LNCaP clone FGC (cell line): ENCODE results near the gene SAYSD1.

Source experiments
- DNase-seq: peaks from one replicate; pipeline ENCODE4 v3.0.0-alpha.2; 2011; ENCODE audit warnings: low read depth
- H3K4me3 ChIP-seq: 2 replicates; pipeline ENCODE4 v1.5.1; 2011; ENCODE audit warnings: mild to moderate bottlenecking, low read depth, low read length, control low read depth
- CTCF ChIP-seq: IDR thresholded peaks from 2 replicates; pipeline ENCODE4 v1.5.1; 2012; ENCODE audit warnings: mild to moderate bottlenecking; ENCODE audit not compliant: control insufficient read depth, insufficient read depth; ENCODE audit errors: extremely low read depth

SAYSD1 gene

GRCh38 chr6:39062014-39062740 is 52.8 kb downstream of the SAYSD1 start:
- TF ChIP-seq CTCF, result no peak
- no peak overlapping the region for H3K4me3 ChIP-seq
- DNase-seq, result no peak

GRCh38 chr6:39061588-39061987 is 53.4 kb downstream of the SAYSD1 start:
- TF ChIP-seq CTCF, result no peak
- no peak for DNase-seq
- no peak overlapping the region for H3K4me3 ChIP-seq

GRCh38 chr6:39061182-39061581 is 53.8 kb downstream of the SAYSD1 start:
- peak; percentile 34 for DNase-seq
- no peak overlapping the region for H3K4me3 ChIP-seq
- no peak for TF ChIP-seq CTCF

- no peak for DNase-seq
- no peak for TF ChIP-seq CTCF
- H3K4me3 ChIP-seq, result no peak overlapping the region
These were observed 54.4 kb downstream of the SAYSD1 start for GRCh38 chr6:39060467-39061160.

GRCh38 chr6:39059496-39060310 is 55.3 kb downstream of the SAYSD1 start:
- no peak for TF ChIP-seq CTCF
- H3K4me3 ChIP-seq, result no peak overlapping the region
- DNase-seq, result peak; percentile 54

GRCh38 chr6:39058471-39059147 is 56.4 kb downstream of the SAYSD1 start:
- no peak for DNase-seq
- no peak for TF ChIP-seq CTCF
- H3K4me3 ChIP-seq, result no peak overlapping the region
